ENCODE results near the gene PNPLA8. TPM values are rescaled to one million over a fixed set of nuclear protein-coding genes. Genes with fewer than 3 reads are reported as not detected.

Gene PNPLA8
- total and polyA plus RNA-seq, 2 donors (not counting 3 experiments of a cell fraction or from before 2014, with no cell fraction given), result 5.9 to 19.9 TPM

- Histone ChIP-seq H3K4me2 (ENCODE audit: insufficient read depth, low read length) (no peak overlapping the region), H3K36me3 (ENCODE audit: control insufficient read depth in 2 of 2, extremely low read depth in 1 of 2, insufficient read depth in 2 of 2, low read length in 2 of 2) (no peaks in the 10 kb centered on the region), H3K9me3 (replicated peaks; ENCODE audit: control insufficient read depth, insufficient read depth, low read length) (no peaks in the 10 kb centered on the region), H3K27me3 (ENCODE audit: control insufficient read depth in 2 of 2, insufficient read depth in 2 of 2, low read length in 2 of 2) (no peaks in the 10 kb centered on the region), H3K4me1 (ENCODE audit: control insufficient read depth, extremely low read depth, insufficient read depth, low read length) (peaks cover 44% of the 10 kb centered on the region), H4K20me1 (replicated peaks; ENCODE audit: control insufficient read depth, extremely low read depth, insufficient read depth, low read length) (no peaks in the 10 kb centered on the region), H3K9ac (replicated peaks; ENCODE audit: extremely low read depth, insufficient read depth, low read length) (no peak overlapping the region), H3K79me2 (ENCODE audit: control insufficient read depth, insufficient read depth, low read length) (peaks cover 63% of the 10 kb centered on the region), H3K9me1 (replicated peaks; ENCODE audit: control insufficient read depth, extremely low read depth, insufficient read depth, low read length) (no peaks in the 10 kb centered on the region), H3K27ac (ENCODE audit: insufficient read depth, low read depth, low read length) (no peak overlapping the region), H3K4me3 (replicated peaks in 1 of 3; ENCODE audit: insufficient read depth in 1 of 3, low read depth in 1 of 3, low read length in 3 of 3) (no peak overlapping the region), H2AFZ (ENCODE audit: low read depth, low read length) (no peak overlapping the region)
- TF ChIP-seq GATA2 (IDR thresholded peaks at IDR 0.05; ENCODE audit: insufficient read depth, insufficient read length, low read depth, low read length), result no peak
- no peak for TF ChIP-seq MAX (IDR thresholded peaks at IDR 0.05; ENCODE audit: insufficient read depth, insufficient read length)
- no peak for TF ChIP-seq JUN (IDR thresholded peaks at IDR 0.05; ENCODE audit: borderline replicate concordance, insufficient read depth, insufficient read length, low read depth)
- TF ChIP-seq FOS (IDR thresholded peaks at IDR 0.05; ENCODE audit: borderline replicate concordance, insufficient read depth, low read length), result no peak
- no peak for TF ChIP-seq CTCF (IDR thresholded peaks at IDR 0.05; ENCODE audit: extremely low read depth in 1 of 2, insufficient read depth in 1 of 2, low read depth in 1 of 2, low read length in 2 of 2)
- TF ChIP-seq POLR2A (IDR thresholded peaks at IDR 0.05; ENCODE audit: low read depth, low read length), result no peak
- no peak for TF ChIP-seq POLR2AphosphoS5 (IDR thresholded peaks at IDR 0.05; ENCODE audit: insufficient read depth, low read depth, low read length)
- no peak for TF ChIP-seq EZH2 (IDR thresholded peaks at IDR 0.05; ENCODE audit: borderline replicate concordance, low read depth, low read length, severe bottlenecking)
- TF ChIP-seq MYC (IDR thresholded peaks at IDR 0.05; ENCODE audit: low read depth, low read length), result no peak
- DNase-seq (ENCODE audit: low read depth, low spot score) (no peak), FAIRE-seq (no peak)
- intact Hi-C loops (cut with micrococcal nuclease) (loop anchor here (5.0 kb wide), 1 partner anchor 421 kb away; the partner anchor contains the start of gene LAMB1), dilution Hi-C loops (cut with MboI; ENCODE audit: extremely low pct_ligation_motif_present, low sequenced_read_pairs) (no loop called here)
- no TSS peak for BruUV-seq (replicated peaks)
- ChIA-PET POLR2A (no interaction called here), CTCF (interaction anchor here (0.8 to 1.1 kb wide), 4 partner anchors 9 to 31 kb away, joined by 3 to 4 read pairs (median 3); no protein-coding TSS in a partner anchor)
These were observed 102.6 kb downstream of the PNPLA8 start for GRCh38 chr7:108423089-108423989.

Data from endothelial cell of umbilical vein (primary cell).